HG03066 (cell line): Measurements from ENCODE around the gene FAM163A.

Experiments
- ATAC-seq: cut with Tn5 transposase; IDR thresholded peaks from one replicate; pipeline ENCODE4 v1.9.1; 2021; ENCODE audit warnings: low read depth; ENCODE audit not compliant: unreplicated experiment

The FAM163A gene

DNA sequence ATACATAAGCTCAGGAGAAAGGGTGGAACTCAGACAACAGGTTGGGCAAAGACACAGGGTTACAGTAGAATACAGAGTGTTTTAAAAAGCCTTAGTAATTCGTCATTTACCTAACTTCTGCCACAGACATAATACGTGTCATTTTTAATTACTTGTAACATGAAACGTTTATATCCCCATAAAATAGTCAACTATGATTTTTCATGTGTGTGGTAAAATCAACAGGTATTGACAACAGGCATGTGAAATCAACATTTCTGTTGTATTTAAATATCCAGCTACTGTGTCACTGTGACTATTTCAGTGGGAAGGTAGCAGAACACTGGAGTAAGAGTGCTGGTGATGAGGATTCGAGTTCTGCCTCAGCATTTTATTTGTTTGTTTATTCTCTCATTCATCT, 5.7 kb downstream of the FAM163A start:
- ATAC-seq, result no peak

DNA sequence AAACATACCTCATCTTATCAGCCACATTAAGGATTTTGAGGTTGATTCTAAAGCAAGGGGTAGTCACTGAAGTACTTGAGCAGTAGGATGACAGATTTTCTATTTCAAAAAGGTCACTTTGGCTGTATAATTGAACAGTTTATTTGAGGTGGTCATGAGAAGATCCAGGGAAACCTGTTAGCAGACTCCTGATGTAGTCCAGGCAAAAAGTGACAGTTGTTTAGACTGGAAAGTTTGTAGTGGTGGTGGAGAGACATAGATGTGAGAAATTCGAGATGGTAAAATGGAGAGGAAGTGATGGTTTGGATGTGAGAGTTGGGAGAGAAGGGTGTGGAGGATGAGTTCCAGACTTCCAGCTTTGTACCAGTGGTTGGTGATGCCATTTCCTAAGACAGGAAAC, 7.5 kb downstream of the FAM163A start:
- no peak for ATAC-seq

DNA sequence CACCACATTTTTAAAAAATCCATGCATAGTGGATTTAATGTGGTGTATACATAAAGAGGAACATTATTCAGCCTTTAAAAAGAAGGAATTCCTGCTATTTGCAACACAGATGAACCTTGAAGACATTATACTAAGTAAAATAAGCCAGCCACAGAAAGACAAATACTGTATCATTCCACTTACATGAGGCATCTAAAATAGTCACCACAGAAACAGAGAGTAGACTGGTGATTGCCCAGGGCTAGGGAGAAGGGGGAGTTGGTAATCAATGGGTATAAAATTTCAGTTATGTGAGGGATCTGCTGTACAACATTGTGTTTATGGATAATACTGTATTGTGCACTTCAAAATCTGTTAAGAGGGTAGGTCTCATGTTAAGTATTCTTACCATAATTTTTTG, 10.0 kb downstream of the FAM163A start:
- ATAC-seq, result no peak

DNA sequence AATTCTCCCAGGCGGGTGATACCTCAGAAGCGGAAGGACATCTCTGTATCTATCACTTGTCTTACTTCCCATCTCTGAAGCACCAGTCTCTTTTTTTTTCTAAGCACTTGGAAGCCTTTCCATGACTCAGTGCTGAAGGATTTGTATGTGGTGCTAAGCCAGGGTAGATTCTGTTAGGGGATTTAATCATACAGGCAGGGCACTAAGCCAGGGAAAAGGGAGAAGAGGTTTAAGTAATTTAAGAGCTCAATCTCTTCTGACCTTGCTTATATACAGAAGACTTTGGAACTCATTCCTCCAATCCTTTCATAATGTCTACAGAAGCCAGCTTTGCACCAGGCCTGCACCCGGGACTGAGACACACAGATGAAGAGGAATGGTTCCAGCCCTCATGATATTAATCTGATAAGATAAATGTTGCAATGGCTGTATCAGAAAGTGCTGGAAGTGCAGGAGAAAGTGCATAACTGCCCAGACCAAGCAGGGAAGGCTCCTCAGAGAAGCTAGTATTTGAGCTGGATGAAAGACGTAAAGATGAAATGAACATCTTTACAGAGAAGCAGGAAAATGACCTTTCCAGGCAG, 11.0 kb downstream of the FAM163A start:
- ATAC-seq, result no peak

DNA sequence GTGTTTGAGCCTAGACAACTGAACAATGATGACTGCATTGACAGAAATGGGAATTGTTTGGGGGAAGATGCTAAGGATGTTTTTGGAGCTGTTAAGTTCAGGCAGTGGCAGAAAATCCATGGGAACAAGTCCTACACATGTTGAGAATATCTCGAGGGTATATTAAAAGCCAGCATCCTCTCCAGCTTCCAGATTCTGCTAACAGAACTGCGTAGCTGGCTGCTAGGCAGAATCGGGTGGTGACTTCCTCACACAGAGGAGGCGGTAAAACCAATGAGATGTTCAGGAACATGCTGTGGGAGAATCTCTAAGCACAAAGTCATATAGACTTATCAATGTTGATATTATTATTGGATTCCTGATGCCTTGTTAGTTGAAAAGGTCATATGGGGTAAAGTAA, 14.8 kb downstream of the FAM163A start:
- ATAC-seq, result no peak

DNA sequence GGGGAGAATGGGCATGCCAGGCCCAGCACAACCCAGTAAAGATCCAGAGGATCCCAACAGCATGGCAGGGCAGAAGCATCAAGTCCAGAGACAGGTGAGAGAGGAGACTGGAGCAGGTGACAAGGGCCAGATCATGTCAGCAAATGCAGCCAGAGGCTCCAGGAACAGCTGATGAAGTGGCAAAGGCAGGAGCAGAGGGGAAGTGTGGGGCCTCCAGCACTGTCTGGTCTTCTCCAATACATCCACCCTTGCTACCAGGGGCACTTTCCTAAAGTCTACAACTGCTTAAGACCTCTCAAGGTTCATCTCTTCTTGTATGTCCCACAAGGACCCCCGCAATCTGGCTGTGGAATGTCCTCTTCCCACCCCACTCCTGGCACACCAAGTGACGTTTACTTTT, 17.4 kb downstream of the FAM163A start:
- no peak for ATAC-seq

DNA sequence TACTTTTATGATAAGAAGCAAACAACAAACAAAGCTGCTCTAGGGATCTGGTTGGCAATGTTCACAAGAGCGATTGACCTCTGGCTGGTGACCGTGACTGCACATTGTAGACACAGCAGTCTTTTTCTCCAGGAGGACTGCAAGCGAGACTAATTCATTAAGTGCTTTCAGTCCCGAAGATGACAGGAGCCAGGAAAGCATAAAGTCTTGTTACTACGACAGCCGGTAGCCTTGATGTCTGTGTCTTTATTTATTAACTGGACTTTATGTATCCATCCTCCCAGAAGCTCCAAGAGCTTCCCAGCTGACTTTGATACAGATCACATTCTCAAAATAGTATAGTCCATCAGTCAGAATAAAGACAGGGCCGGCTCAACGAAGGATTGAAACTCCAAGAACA, 18.2 kb downstream of the FAM163A start:
- ATAC-seq, result no peak

DNA sequence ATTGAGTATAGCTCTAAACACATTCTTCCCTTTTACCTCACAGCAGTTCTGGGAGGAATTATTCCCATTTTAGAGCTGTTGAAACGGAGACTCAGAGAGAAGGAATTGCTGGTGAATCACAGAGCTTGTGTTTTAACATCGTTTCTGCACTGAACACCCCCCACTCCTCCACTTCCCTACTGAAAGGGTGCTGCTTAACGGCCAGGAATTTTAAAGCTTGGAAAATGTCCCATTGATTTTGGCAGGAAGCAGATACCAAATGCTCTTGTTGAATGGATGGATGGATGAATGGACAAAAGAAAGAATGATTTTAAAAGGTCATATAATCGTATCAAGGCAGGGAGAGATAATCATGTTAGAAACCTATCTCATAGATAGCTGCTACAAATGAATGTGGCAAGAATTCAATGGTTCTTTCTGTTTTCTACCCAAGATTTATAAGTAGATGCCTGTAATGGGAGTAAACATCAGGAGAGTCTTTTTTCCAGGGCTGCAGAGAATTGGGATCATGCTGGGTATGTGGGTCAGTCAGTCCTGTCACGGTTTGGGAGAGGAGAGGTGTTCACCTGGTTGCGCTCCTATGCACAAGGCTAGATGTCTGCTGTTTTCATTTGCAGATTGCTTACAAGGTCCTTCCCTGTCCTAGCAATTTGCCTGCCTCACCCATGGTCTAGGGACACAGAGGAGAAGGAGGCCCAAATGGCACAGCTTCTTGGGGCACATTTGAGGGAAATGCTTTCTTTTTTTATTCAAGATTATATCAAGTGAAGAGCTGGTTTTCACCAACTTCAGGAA, 19.0 kb downstream of the FAM163A start:
- ATAC-seq, result no peak

DNA sequence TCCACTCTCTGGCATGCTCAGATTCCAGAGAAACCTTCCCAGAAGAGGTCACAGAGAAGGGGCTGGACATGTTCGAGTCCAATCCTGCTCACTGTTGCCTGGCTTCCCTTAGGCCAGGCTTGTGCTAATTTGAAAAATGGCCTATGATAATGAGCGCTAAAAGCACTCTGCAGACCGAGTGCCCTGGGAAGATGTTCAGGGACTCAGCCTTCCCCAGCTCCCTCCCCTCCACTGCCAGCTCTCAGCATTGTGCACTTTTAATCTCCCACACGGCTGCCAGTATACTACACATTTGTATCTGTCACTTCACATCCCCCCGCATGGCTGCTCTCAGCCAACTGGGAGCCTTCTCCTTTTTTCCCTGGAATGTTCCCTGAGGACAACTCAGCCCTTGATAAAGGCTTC, 24.1 kb downstream of the FAM163A start:
- ATAC-seq, result no peak

DNA sequence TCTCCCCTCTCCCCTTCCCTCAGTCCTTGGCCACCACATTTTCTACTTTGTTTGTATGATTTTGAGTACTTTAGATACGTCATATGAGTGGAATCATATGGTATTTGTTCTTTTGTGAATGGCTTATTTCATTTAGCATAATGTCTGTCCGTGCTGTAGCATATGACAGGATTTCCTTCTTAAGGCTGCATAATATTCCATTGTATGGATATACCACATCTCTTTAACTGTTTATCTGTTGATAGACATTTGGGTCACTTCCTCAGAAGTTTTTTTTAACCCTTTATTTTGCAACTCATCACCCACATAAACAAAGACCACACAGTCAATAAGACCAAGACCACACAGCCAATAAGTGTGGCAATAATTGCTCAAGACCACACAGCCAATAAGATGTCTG, 24.9 kb downstream of the FAM163A start:
- ATAC-seq, result no peak

DNA sequence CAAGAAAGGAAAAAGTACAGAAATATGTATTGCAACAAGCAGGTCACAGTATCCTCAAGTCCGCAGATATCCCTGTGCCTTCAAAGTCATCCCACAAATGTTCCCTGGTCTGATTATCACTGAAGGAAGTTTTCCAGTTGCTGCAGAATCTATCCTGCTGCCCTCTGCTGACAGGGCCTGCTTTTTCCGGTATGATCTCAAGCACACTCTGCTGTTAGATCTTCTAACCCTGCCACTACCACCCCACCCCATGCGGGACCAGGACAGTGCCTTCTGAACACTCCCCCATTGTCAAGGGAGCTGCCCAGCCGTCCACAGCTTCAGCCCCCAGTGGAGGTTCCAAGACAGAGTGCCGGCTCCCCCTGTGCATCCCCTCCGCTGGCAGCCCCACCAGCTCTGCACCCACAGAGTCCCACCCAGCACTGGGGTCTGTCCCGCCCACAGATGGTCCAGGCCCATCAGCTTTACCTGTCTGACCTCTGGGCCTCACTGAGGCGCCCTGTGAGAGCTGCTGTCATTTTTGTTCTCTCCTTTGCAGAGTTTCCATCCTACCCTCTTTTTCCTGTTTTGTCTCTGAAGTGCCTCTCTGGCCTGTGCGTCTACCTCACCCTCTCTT, 27.9 kb downstream of the FAM163A start:
- ATAC-seq, result no peak

DNA sequence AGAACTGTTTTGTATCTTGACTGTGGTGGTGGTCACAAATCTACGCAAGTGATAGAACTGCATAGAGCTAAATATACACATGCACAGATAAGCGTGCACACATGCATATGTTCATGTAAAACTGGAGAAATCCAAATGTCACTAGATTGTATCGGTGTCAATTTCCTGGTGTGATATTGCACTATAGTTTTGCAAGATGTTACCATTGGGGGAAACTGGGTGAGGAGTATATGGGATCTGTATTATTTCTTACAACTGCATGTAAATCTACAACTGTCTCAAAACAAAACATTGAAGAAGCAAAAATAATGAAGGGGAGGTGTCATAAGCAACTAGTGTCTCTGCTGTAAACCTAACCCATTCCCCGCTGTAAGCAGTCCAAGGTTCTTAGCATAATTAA, 30.2 kb downstream of the FAM163A start:
- no peak for ATAC-seq

DNA sequence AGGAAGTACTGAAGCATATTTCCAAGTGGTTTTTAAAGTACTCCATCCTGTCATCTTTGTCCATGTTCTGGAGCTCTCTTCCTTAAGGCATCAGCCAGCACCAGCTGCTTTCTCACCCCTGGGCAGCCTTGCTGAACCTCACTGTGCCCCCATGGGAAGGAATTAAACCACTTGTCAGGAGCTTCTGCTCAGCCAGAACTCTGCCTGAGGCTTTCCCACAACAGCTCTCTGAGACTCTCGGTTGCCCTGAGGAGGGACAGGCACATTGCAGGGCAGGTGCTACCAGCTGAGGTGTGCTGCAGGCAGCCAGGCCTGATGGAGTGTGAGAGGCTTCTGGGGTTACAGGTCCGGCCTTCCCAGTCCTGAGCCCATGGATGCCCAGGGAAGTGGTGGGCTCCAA, 30.9 kb downstream of the FAM163A start:
- no peak for ATAC-seq

DNA sequence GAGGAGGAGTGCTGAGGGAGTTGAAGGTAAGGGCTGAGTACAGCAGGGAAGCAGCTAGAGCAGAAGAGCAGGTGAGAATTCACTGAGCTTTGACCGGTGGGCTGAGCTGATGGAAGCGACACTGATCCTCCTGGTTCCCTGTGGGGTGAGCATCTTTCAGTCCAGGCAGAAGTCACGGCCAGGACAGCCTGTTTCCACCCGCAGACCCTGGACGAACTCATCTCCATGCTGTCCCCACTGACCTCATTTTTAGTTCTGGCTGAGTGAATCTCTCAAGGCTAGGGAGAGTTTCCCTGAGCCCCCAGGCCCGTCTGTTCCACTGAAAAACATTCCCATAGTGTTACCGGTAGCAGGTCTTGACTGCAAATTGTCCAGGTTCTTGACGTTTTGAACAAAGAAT, 31.5 kb downstream of the FAM163A start:
- ATAC-seq, result no peak

DNA sequence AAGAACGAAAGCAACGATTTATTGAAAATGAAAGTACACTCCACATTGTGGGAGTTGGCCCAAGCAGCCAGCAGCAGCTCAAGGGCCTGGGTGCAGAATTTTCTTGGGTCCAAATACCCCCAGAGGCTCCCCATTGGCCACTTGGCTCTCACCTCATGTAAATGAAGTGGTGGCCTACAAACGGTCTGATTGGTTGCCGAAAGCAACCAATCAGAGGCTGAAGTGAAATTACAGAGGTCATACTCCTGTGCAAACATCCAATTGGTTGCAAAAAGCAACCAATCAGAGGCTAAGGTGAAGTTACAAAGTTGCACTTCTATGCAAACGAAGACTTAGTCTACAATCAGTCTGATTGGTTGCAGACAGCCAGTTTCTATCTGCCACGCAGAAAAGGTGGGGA, 31.9 kb downstream of the FAM163A start:
- no peak for ATAC-seq

DNA sequence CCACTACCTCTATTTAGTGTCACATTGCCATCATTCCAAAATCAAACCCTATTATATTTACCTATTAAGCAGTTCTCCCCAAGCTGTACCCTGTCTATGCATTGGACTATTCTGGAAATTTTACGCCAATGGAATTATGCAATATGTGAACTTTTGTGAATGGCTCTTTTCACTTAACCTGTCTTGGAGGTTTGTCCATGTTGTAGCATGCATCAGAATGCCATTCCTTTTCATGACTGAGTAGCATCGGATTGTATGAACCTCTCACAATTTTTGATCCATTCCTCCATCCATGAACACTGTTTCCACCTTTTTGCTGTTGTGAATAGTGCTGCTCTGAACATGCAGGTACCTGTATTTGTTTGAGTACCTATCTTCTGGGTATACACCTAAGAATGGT, 33.7 kb downstream of the FAM163A start:
- ATAC-seq, result no peak

DNA sequence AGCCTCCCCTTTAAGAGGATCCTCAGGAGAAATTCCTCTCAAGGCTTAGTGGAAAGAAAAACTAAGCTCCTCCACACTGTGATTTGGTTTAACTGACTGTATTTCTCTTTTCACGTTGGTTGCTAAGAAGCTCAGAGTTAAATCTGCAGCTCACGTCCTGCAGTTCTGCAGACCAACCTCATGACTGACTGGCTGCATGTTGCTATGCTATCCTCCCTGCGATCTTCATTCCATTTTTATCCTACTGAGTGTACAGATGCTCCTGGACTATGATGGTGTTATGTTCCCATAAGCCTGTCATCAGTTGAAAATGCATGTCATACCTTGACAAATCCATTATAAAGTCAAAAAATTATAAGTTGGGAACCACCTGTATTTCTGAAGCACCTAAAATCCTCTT, 34.6 kb downstream of the FAM163A start:
- no peak for ATAC-seq

DNA sequence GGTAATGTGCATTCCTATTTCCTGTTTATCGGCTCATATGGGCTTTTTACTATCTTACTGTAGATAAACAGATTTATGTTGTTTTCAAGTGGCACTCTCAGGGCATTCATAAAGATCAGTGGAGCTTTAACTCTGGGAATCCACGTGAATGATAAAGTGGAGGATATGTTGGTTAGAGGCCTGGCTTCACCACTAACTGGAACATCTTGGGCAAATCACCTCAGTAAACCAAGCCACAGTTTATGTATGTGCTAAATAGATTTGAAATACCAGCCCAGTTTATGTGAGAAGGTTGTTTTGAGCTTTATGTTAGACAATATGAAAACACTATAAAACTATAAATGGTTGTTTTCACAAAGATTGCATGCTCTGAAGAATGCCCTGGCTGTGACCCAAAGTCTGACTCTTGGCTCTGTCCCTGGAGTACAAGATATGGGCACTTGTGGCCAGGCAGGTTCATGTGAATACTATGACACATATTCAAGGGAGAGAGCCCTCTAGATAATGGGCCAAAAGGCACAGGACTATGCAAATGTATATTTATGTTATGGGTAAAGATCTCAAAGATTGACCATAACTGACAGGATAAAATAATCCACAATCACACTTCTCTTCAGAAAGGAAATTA, 36.7 kb downstream of the FAM163A start:
- ATAC-seq, result no peak

DNA sequence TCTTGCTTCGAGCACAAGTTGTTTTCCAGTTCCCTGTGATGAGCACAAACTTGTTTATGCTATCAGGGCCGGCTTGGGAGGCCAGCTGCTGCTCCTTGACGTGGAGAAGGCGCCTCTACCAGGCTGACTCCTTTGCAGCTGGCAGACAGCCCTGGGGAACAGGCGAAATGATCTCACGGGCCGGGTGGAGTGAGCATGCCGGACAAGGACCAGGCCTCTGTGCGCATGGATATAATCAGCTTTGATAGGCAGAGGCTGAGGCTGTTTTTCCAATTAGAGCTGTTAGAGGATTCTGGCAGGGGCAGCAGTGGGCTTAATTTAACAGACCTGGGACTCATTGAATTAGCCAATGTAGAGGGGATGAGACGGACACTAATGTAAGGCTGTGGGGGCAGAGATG, 38.9 kb downstream of the FAM163A start:
- ATAC-seq, result no peak

DNA sequence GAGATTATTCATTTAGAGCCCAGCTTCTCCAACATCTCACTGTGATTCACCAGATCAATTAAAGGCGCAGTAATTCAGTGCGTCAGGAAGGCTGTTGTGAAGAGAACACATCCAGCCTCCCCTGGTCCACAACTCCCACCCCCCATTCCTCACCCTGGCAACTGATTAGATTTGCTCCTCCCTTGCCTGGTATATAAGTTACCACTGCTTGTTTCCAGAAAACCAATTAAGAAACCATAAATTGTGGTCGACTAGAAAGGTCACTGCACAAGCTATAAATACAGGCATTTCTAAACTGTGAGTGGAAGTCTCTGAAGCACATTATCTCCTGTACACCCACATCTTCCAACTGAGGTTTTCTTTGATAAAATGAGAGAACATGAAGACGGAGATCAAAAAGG, 41.9 kb downstream of the FAM163A start:
- no peak for ATAC-seq

DNA sequence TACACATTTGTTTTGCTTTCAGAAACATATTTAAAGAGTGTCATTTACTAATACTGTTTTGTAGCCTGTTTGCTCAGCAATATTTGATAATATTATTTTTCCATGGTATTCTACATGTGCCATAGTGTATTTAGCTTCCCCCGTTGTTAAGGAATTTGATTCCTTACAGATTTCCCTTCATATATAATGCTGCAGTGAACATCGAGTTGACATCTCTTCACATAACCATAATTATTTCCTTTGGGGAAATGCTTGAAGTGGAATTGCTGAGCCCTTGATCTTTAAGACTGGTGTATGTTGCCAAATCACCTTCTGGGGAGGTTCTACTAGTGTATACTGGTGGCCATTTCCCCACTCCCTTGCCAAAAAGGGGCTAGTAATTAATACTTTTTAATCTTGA, 42.6 kb downstream of the FAM163A start:
- no peak for ATAC-seq
